SH-SY5Y (cell line): ENCODE measurements around the gene PACS1.

Source experiments
- GATA2 ChIP-seq: IDR thresholded peaks from 2 replicates; pipeline ENCODE4 v1.6.1; 2011; ENCODE audit warnings: mild to moderate bottlenecking, low read depth, low read length
- GATA3 ChIP-seq: IDR thresholded peaks from 2 replicates; pipeline ENCODE4 v1.6.1; 2011; ENCODE audit warnings: low read depth, mild to moderate bottlenecking, low read length, moderate library complexity

The PACS1 gene

DNA sequence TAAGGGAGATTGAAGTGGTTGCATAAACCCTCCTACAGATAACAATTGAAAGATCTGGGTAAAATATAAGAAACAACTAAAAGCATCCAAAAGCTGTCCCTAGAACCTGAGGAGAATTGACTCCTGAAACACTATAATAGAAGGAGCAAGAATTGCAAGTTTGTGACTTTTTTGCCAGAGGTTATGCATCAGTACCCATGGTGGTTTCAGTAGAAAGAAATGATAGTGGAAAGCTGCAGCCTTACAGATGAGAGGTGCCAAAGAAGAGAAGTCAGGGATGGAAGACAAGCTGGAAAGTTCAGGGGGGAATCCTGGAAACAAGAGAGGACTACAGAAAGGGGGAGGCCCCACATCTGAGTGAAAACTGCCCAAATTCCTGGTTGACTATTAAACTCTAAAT, 80.7 kb downstream of the PACS1 start:
- TF ChIP-seq GATA2 (no peak), GATA3 (no peak)

DNA sequence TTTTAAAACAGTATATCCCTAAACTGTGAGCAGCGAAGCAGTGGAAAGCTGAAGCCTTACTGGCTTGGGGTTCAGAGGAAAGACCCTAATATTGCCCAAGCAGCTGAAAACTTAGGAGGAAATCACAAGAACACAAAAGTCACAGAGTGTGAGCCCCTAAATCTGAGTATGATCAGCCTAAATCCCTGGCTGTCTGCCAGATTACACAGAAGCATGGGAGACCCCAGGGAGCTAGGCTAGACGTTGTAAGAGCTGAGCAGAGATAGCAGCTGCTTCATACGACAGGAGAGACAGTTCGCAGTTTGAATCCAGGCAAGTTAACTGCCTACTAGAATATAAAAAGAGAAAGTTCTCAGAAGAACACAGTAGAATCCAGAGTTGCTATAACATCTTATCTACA, 81.2 kb downstream of the PACS1 start:
- TF ChIP-seq GATA2: no peak
- TF ChIP-seq GATA3: no peak

DNA sequence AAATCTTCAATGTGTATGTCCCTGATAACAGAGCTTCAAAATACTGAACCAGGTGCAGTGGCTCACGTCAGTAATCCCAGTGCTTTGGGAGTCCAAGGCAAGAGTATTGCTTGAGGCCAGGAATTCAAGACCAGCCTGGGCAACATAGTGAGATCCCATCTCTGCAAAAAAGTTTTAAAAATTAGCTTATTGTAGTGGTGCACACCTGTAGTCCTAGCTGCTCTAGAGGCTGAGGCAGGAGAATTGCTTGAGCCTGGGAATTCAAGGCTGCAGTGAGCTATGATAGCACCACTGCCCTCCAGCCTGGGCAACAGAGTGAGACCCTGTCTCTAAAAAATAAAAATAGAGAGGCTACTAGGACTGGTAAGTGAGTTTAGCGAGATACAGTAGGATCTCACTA, 84.0 kb downstream of the PACS1 start:
- TF ChIP-seq GATA3 (no peak), GATA2 (no peak)

DNA sequence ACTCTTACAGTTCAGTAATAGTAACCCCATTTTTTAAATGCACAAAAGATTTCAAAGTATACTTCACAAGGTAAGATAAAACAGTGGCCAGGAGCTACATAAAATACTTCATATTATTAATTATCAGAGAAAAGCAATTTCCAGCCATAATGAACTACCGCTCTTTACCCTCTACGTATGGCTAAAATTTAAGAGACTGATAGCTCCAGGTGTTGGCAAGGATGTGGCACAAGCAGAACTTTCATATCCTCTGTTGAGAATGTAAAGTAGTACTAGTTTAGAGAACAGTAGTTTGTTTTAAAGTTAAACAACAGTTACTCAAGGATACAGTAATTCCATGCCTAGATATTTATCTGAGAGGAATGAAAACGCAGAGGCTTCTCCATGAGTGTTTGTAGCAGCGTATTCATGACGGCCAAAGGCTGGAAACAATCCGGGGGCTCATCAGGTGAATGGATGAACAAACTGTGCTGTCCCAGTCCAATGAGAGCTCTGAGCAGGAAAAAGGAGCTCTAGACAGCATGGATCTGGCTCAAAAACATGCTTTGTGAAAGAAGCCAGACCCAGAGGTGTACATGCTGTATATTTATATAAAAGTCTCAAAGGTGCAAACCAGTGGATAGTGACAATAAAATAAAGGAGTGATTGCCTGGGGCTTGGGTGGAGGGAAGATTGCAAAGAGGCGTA, 85.5 kb downstream of the PACS1 start:
- TF ChIP-seq GATA2: no peak
- no peak for TF ChIP-seq GATA3

DNA sequence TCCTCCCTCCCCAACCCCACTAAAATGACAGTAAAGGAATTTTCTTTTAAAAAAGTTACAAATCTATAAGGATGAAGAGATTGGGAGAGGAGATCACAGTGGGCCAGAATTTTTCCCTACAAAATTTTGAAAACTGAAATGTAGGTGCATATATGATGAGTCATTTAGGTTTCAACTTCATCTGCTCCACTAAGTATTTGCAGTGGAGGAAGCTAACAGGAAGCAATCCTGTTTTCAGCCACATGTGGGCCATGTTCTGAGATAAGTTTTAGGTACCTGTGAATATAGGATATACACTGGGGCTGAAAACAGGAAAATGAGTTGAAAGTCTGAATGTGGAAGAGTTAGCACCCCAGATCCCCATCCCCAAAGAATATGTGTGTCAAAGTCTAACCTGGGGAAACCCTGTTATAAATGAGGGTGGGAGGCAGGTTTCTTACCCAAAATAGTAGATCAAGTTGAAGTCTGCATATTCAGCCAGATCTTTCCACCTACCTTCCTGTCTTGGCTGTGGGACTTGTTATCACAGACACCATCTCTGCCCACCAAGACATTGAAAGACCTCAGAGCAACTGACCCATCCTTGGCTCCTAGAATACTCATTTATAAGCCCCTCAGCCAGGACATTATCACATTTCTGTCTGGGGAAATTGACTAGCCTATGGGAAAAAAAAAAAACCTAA, 87.3 kb downstream of the PACS1 start:
- no peak for TF ChIP-seq GATA3
- TF ChIP-seq GATA2: no peak

DNA sequence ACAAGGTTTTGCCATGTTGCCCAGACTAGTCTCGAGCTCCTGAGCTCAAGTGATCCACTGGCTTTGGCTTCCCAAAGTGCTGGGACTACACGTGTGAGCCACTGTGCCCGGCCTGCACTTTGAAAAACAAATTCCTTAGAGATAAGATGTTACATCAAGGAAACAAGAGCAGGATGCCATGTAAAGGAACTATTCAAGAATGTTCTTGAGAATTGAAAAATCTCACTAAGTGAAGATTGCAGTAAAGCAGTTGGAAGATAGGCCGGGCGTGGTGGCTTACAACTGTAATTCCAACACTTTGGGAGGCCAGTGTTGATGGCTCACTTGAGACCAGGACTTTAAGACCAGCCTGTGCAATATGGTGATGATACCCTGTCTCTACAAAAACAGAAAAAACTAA, 88.1 kb downstream of the PACS1 start:
- no peak for TF ChIP-seq GATA2
- TF ChIP-seq GATA3: no peak

DNA sequence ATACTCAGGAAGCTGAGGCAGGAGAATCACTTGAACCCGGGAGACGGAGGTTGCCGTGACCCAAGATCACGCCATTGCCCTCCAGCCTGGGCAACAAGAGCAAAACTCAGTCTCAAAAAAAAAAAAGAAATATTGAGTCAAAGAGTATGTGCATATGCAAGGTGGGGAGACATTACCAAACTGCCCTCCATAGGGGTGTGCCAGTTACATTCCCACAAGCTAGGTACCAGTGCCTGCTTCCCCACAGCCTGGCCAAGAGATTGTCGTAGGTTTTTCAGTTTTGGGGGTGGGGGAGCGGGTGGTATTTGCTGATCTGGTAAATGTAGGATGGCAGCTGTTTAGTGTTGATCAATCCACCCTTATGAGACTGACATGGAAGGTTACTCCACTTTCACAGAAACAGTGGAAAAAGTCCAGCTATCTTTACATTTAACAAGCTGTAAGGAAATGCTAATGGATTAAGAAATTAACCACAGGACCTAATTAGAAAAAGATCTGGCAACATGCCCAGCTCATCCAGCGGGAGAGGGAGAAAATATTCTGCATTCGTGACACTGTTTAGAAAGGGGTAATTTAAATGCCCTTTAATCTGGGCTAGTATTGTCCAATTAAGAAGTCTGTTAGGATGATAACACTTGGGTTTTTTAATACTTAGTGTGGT, 89.4 kb downstream of the PACS1 start:
- no peak for TF ChIP-seq GATA2

DNA sequence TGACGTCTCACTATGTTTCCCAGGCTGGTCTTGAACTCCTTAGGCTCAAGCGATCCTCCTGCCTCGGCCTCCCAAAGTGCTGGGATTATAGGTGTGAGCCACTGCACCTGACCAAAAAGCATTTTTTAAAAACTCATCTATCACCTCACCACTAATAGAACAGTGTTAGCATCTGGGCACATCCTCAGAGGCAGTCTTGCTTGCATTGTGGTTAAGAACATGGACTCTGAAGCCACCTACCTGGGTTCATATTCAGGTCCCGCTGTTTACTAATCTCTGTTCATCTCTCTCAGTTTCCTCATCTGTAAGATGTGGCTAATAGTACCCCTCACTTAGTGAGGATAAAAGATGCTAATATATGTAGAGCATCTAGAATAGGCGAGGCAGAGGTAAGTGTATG, 90.6 kb downstream of the PACS1 start:
- TF ChIP-seq GATA2 (no peak), GATA3 (no peak)

DNA sequence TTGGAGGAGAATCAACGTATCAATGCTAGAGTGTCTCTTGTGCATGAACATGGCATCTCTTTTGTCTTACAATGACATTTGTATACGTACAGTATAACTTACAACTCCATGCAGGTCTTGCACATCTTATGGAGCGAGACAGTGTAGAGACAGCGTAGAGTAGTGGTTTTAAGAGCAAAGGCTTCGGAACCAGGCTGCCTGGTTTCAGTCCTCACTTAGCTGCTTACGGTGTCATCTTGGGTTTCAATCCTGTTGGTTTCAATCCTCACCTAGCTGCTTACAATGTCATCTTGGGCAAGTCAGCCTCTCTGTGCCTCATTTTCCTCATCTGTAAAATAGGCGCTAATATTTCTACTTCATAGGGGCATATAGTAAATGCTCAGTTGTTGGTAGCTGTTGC, 98.2 kb downstream of the PACS1 start:
- TF ChIP-seq GATA2 (no peak), GATA3 (no peak)

DNA sequence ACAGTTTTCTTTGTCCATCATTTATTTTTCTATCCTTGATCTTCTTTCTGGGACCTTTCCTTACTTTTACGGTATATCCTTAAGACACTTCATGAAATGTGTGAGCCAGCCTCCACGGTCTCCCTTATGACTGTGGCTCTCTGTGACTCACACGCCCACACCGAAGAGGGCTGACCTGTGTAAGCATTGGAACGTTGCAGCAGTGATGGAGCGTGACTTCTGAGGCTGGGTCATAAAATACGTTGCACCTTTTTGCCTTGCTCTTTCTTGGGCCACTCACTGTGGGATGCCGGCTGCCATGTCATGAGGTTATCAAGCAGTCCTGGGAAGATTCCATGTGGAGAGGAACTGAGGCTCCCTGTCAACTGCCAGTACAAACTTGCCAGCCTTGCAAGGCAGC, 102.1 kb downstream of the PACS1 start:
- TF ChIP-seq GATA3 (no peak), GATA2 (no peak)

DNA sequence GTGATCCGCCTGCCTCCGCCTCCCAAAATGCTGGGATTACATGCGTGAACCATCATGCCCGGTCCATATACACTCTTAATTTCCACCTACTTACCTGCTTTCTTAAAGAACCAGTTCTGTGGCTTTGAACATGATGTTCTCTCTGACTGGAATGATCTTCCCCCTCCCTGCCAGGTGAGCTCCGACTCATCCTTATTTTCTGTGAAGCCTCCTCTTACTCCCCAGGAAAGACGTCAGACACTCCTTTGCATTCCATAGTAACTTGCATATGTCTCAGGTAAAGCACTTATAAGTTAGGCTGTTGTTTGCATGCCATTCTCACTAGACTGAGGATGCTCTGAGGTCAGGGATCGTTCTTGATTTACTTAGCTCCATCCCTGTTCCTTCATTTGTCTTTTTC, 106.6 kb downstream of the PACS1 start:
- TF ChIP-seq GATA3 (no peak), GATA2 (no peak)

DNA sequence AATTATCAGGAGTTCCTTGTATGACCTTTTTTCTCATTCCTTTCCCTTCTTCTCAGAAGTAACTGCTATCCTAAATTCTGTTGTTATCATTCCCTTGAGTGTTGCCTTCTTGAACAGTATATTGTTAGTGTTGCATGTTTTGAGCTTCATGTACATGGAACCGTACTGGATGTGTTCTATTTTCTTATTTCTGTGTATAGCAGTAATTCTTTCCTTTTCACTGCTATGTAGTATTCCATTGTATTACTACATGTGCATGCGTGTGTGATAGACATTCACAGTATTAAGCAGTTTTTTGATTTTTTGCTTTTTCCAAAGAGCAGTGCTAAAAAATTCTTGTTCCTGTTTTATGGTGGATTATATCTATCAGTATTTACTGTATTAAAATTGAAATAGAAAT, 108.1 kb downstream of the PACS1 start:
- no peak for TF ChIP-seq GATA2
- TF ChIP-seq GATA3: no peak

DNA sequence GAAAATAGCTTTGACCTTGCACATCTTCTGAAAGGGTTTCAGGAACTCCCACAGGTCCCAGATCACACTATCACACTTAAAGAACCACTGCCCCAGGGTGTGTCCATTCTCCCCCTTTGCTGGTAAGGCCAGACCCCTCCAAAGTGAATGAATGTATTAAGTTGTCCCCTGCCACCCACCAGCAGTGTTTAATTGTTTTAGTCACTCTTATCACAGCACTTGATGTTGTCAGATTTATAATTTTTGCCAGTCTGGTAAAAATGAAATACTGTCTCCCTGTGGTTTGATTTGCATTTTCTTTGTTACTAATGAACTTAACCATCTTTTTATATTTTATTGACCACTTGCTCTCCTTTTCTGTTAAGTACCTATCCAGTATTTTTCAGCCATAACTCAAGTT, 108.8 kb downstream of the PACS1 start:
- no peak for TF ChIP-seq GATA2
- no peak for TF ChIP-seq GATA3

DNA sequence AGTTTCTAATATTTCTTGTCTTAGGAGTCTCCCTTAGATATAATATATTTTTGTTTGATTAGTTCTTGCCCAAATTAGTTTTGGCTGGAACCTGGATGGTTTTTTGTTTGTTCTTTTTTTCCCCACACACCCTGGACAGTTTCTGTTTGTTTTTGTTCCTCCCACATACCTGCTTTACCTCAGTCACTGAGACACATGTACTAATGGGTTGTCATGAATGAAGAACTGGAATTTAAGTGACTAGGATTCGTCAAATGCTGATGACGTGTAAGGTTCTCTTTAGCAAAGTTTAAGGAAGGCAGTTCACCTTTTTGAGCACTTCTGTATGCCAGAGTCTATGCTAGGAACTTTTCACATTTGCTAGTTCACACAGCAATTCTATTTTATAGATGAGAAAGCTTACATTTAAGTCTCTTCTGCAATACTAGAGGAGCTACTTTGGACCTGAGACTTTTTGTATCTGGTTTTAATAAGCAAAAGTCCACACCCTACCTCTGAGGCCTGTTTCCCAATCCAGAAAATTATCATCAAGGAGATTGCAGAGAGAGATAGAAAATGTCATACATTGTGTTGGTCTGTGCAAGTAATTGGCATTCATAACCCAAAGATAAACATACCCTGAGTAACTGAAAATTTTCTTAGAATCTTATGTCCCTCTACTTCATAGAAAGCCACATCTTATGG, 111.7 kb downstream of the PACS1 start:
- TF ChIP-seq GATA2 (no peak), GATA3 (no peak)
